GM23338 (cell line): Measurements from ENCODE around the gene BACH1. TPM values are rescaled to one million over a fixed set of nuclear protein-coding genes. Genes with fewer than 3 reads are reported as not detected.

ENCODE experiments used
- ATAC-seq: fragments of 200-7000 bp; cut with Tn5 transposase; 3 replicates; pipeline ENCODE4 v1.9.1; 2020
- DNase-seq: peaks from one replicate; pipeline ENCODE4 v3.0.0-alpha.2; 2015; ENCODE audit warnings: low spot score
- H2AFZ ChIP-seq: fragments of 200-600 bp; sonication (generic); 2 replicates; pipeline ENCODE4 v1.8.0; 2016; ENCODE audit warnings: antibody characterized with exemption, mild to moderate bottlenecking, moderate library complexity
- H3F3A ChIP-seq: fragments of 200-600 bp; sonication (generic); replicated peaks from 2 replicates; pipeline ENCODE4 v1.8.0; 2017; ENCODE audit warnings: antibody characterized with exemption, mixed run types, low read depth
- H3K27ac ChIP-seq: fragments of 200-600 bp; sonication (generic); 2 replicates; pipeline ENCODE4 v1.6.1; 2016; ENCODE audit warnings: low read depth
- H3K27me3 ChIP-seq: fragments of 200-600 bp; sonication (generic); 2 replicates; pipeline ENCODE4 v1.8.0; 2016; ENCODE audit warnings: mild to moderate bottlenecking, mixed run types, moderate library complexity; ENCODE audit not compliant: insufficient read depth
- H3K36me3 ChIP-seq: fragments of 200-600 bp; sonication (generic); 2 replicates; pipeline ENCODE4 v1.8.0; 2016; ENCODE audit warnings: mild to moderate bottlenecking; ENCODE audit not compliant: insufficient read depth
- H3K4me1 ChIP-seq: fragments of 200-600 bp; sonication (generic); 2 replicates; pipeline ENCODE4 v1.8.0; 2016; ENCODE audit warnings: mild to moderate bottlenecking, moderate library complexity; ENCODE audit not compliant: insufficient read depth
- H3K4me2 ChIP-seq: fragments of 200-600 bp; sonication (generic); 2 replicates; pipeline ENCODE4 v1.7.1; 2017; ENCODE audit warnings: mixed run types
- H3K4me3 ChIP-seq: fragments of 200-600 bp; sonication (generic); 2 replicates; pipeline ENCODE4 v1.6.1; 2016; ENCODE audit warnings: mixed run types
- H3K79me2 ChIP-seq: fragments of 200-600 bp; sonication (generic); replicated peaks from 2 replicates; pipeline ENCODE4 v1.8.0; 2017; ENCODE audit warnings: mild to moderate bottlenecking; ENCODE audit not compliant: insufficient read depth
- H3K9me2 ChIP-seq: fragments of 200-600 bp; sonication (generic); 2 replicates; pipeline ENCODE4 v1.8.0; 2017; ENCODE audit not compliant: insufficient read depth
- H4K20me1 ChIP-seq: fragments of 200-600 bp; sonication (generic); replicated peaks from 2 replicates; pipeline ENCODE4 v1.8.0; 2017; ENCODE audit warnings: mild to moderate bottlenecking; ENCODE audit not compliant: insufficient read depth
- H3K27ac Mint-ChIP-seq: 2 replicates; pipeline ENCODE4 v1.8.0; 2020; ENCODE audit warnings: inconsistent platforms, mild to moderate bottlenecking, moderate library complexity, mixed read lengths
- H3K27me3 Mint-ChIP-seq: 3 replicates; pipeline ENCODE4 v1.8.0; 2022; ENCODE audit warnings: low read depth, mild to moderate bottlenecking, moderate library complexity, mixed read lengths, inconsistent platforms; ENCODE audit not compliant: insufficient read depth, poor library complexity
- H3K36me3 Mint-ChIP-seq: 3 replicates; pipeline ENCODE4 v1.8.0; 2021; ENCODE audit warnings: low read depth, mild to moderate bottlenecking, inconsistent platforms, moderate library complexity, mixed read lengths
- H3K4me1 Mint-ChIP-seq: 3 replicates; pipeline ENCODE4 v1.8.0; 2020; ENCODE audit warnings: mild to moderate bottlenecking, inconsistent platforms, mixed read lengths
- H3K4me3 Mint-ChIP-seq: 3 replicates; pipeline ENCODE4 v1.8.0; 2021; ENCODE audit warnings: moderate library complexity, mild to moderate bottlenecking, inconsistent platforms, mixed read lengths
- H3K9me3 Mint-ChIP-seq: 3 replicates; pipeline ENCODE4 v1.8.0; 2020; ENCODE audit warnings: moderate library complexity, mild to moderate bottlenecking, inconsistent platforms, mixed read lengths
- CREB1 ChIP-seq: fragments of 250-450 bp; sonication (Bioruptor Pico); IDR thresholded peaks from 2 replicates; pipeline ENCODE4 v1.5.0; 2020; ENCODE audit warnings: low read depth, mild to moderate bottlenecking, moderate library complexity
- CTCF ChIP-seq, 2 experiments: fragments of 200-600 bp in 1 of 2; sonication (generic) in 1 of 2; conservative IDR thresholded peaks; 2 replicates each; pipeline versions ENCODE4 v1.5.1 to v1.6.1; 2016 to 2017; ENCODE audit warnings: antibody characterized with exemption in 2 of 2, low read depth in 2 of 2, mild to moderate bottlenecking in 2 of 2, moderate library complexity in 1 of 2
- ETS1 ChIP-seq: IDR thresholded peaks from 2 replicates; pipeline ENCODE4 v1.6.1; 2016; ENCODE audit warnings: antibody characterized with exemption
- EZH2 ChIP-seq: fragments of 200-600 bp; sonication (generic); IDR thresholded peaks from one replicate; pipeline ENCODE4 v1.8.0; 2017; ENCODE audit warnings: antibody characterized with exemption, mild to moderate bottlenecking, low read depth; ENCODE audit not compliant: unreplicated experiment
- EZH2phosphoT487 ChIP-seq: fragments of 200-600 bp; sonication (generic); IDR thresholded peaks from one replicate; pipeline ENCODE4 v1.8.1; 2018; ENCODE audit warnings: antibody characterized with exemption; ENCODE audit not compliant: unreplicated experiment
- JUNB ChIP-seq: IDR thresholded peaks from one replicate; pipeline ENCODE4 v1.6.1; 2016; ENCODE audit warnings: antibody characterized with exemption; ENCODE audit not compliant: unreplicated experiment
- NANOG ChIP-seq: IDR thresholded peaks from 2 replicates; pipeline ENCODE4 v1.6.1; 2016; ENCODE audit warnings: antibody characterized with exemption, borderline replicate concordance
- POLR2AphosphoS5 ChIP-seq: IDR thresholded peaks from 2 replicates; pipeline ENCODE4 v1.6.1; 2016; ENCODE audit warnings: antibody characterized with exemption, low read depth
- STAT1 ChIP-seq: IDR thresholded peaks from one replicate; pipeline ENCODE4 v1.6.1; 2016; ENCODE audit warnings: antibody characterized with exemption; ENCODE audit not compliant: unreplicated experiment
- ZNF114 ChIP-seq: fragments of 250-450 bp; sonication (Bioruptor Pico); IDR thresholded peaks from 2 replicates; pipeline ENCODE4 v1.5.0; 2020; ENCODE audit warnings: mild to moderate bottlenecking, moderate library complexity
- ZNF331 ChIP-seq: fragments of 250-450 bp; sonication (Bioruptor Pico); IDR thresholded peaks from 2 replicates; pipeline ENCODE4 v1.5.0; 2020; ENCODE audit warnings: low read depth, mild to moderate bottlenecking, moderate library complexity
- polyA plus RNA-seq: library from polyadenylated mRNA; unstranded; fragments of >200 nt; fragmentation: Nextera tagmentation; extraction: Ambion mirVana; gene quantifications from 2 replicates; pipeline ENCODE4 v1.2.1, GENCODE V29; 2016
- total RNA-seq: library from RNA; depleted of rRNA; stranded (reverse); fragments of >200 nt; shearing (Covaris generic); gene quantifications from 2 replicates; pipeline ENCODE4 v1.2.3, GENCODE V29; 2014
- TF ChIP-seq, protein P1 (sequence below): IDR thresholded peaks from one replicate; pipeline ENCODE4 v1.6.1; 2018; ENCODE audit warnings: antibody characterized with exemption; ENCODE audit not compliant: unreplicated experiment
- TF ChIP-seq, protein P2 (sequence below): fragments of 250-450 bp; sonication (Bioruptor Pico); IDR thresholded peaks from 2 replicates; pipeline ENCODE4 v1.5.0; 2020; ENCODE audit warnings: mild to moderate bottlenecking, moderate library complexity

The BACH1 gene
- total and polyA plus RNA-seq, 2 experiments from 2014 or later, result 18.9 to 41.2 TPM

- TF ChIP-seq, protein P1, sequence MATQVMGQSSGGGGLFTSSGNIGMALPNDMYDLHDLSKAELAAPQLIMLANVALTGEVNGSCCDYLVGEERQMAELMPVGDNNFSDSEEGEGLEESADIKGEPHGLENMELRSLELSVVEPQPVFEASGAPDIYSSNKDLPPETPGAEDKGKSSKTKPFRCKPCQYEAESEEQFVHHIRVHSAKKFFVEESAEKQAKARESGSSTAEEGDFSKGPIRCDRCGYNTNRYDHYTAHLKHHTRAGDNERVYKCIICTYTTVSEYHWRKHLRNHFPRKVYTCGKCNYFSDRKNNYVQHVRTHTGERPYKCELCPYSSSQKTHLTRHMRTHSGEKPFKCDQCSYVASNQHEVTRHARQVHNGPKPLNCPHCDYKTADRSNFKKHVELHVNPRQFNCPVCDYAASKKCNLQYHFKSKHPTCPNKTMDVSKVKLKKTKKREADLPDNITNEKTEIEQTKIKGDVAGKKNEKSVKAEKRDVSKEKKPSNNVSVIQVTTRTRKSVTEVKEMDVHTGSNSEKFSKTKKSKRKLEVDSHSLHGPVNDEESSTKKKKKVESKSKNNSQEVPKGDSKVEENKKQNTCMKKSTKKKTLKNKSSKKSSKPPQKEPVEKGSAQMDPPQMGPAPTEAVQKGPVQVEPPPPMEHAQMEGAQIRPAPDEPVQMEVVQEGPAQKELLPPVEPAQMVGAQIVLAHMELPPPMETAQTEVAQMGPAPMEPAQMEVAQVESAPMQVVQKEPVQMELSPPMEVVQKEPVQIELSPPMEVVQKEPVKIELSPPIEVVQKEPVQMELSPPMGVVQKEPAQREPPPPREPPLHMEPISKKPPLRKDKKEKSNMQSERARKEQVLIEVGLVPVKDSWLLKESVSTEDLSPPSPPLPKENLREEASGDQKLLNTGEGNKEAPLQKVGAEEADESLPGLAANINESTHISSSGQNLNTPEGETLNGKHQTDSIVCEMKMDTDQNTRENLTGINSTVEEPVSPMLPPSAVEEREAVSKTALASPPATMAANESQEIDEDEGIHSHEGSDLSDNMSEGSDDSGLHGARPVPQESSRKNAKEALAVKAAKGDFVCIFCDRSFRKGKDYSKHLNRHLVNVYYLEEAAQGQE, result no peak
- TF ChIP-seq POLR2AphosphoS5, result no peak
Measured at GRCh38 chr21:29271927-29272333, 26.8 kb upstream of the BACH1 start (continued).

DNA sequence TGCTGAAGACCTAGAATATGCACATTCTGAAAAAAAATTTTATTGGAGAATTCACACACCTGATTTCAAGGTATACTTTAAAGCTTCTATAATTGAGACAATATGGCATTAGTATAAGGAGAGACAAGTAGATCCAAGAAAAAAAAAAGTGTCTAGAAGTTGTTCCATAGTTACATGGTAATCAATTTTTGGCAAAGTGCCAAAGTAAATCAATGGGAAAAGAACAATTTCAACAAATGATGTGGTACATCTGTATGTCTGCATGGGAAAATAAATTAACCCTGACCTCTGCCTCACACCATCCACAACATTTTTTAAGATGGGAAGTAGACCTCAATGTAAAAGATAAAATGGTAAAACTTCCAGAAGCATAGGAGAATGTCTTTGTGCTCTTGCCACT is 21.3 kb upstream of the BACH1 start:
- Histone ChIP-seq H3K27me3 (no peaks in the 10 kb centered on the region), H3K79me2 (no peaks in the 10 kb centered on the region), H3F3A (no peaks in the 10 kb centered on the region), H3K36me3 (no peaks in the 10 kb centered on the region), H2AFZ (no peak overlapping the region), H3K9me2 (no peaks in the 10 kb centered on the region), H3K4me1 (no peaks in the 10 kb centered on the region), H3K4me2 (no peak overlapping the region), H3K4me3 (no peak overlapping the region), H4K20me1 (no peaks in the 10 kb centered on the region), H3K27ac (no peak overlapping the region)
- no peaks in the 10 kb centered on the region for H3K27me3 Mint-ChIP-seq
- H3K4me3 Mint-ChIP-seq, result no peak overlapping the region
- H3K9me3 Mint-ChIP-seq, result no peaks in the 10 kb centered on the region
- no peak overlapping the region for H3K27ac Mint-ChIP-seq
- peaks cover 2% of the 10 kb centered on the region; the same call in 2 of the 3 replicates for H3K4me1 Mint-ChIP-seq
- no peaks in the 10 kb centered on the region for H3K36me3 Mint-ChIP-seq
- ATAC-seq (no peak), DNase-seq (no peak)
- TF ChIP-seq EZH2 (no peak), EZH2phosphoT487 (no peak), STAT1 (no peak), POLR2AphosphoS5 (no peak), ZNF114 (CRISPR knock-in tag) (no peak), JUNB (no peak), CTCF (conservative IDR thresholded peaks at IDR 0.05; ENCODE audit: low read depth in 2 of 2) (no peak), ETS1 (no peak), CREB1 (CRISPR knock-in tag) (no peak), NANOG (no peak), ZNF331 (CRISPR knock-in tag) (no peak)
- TF ChIP-seq, protein P2, sequence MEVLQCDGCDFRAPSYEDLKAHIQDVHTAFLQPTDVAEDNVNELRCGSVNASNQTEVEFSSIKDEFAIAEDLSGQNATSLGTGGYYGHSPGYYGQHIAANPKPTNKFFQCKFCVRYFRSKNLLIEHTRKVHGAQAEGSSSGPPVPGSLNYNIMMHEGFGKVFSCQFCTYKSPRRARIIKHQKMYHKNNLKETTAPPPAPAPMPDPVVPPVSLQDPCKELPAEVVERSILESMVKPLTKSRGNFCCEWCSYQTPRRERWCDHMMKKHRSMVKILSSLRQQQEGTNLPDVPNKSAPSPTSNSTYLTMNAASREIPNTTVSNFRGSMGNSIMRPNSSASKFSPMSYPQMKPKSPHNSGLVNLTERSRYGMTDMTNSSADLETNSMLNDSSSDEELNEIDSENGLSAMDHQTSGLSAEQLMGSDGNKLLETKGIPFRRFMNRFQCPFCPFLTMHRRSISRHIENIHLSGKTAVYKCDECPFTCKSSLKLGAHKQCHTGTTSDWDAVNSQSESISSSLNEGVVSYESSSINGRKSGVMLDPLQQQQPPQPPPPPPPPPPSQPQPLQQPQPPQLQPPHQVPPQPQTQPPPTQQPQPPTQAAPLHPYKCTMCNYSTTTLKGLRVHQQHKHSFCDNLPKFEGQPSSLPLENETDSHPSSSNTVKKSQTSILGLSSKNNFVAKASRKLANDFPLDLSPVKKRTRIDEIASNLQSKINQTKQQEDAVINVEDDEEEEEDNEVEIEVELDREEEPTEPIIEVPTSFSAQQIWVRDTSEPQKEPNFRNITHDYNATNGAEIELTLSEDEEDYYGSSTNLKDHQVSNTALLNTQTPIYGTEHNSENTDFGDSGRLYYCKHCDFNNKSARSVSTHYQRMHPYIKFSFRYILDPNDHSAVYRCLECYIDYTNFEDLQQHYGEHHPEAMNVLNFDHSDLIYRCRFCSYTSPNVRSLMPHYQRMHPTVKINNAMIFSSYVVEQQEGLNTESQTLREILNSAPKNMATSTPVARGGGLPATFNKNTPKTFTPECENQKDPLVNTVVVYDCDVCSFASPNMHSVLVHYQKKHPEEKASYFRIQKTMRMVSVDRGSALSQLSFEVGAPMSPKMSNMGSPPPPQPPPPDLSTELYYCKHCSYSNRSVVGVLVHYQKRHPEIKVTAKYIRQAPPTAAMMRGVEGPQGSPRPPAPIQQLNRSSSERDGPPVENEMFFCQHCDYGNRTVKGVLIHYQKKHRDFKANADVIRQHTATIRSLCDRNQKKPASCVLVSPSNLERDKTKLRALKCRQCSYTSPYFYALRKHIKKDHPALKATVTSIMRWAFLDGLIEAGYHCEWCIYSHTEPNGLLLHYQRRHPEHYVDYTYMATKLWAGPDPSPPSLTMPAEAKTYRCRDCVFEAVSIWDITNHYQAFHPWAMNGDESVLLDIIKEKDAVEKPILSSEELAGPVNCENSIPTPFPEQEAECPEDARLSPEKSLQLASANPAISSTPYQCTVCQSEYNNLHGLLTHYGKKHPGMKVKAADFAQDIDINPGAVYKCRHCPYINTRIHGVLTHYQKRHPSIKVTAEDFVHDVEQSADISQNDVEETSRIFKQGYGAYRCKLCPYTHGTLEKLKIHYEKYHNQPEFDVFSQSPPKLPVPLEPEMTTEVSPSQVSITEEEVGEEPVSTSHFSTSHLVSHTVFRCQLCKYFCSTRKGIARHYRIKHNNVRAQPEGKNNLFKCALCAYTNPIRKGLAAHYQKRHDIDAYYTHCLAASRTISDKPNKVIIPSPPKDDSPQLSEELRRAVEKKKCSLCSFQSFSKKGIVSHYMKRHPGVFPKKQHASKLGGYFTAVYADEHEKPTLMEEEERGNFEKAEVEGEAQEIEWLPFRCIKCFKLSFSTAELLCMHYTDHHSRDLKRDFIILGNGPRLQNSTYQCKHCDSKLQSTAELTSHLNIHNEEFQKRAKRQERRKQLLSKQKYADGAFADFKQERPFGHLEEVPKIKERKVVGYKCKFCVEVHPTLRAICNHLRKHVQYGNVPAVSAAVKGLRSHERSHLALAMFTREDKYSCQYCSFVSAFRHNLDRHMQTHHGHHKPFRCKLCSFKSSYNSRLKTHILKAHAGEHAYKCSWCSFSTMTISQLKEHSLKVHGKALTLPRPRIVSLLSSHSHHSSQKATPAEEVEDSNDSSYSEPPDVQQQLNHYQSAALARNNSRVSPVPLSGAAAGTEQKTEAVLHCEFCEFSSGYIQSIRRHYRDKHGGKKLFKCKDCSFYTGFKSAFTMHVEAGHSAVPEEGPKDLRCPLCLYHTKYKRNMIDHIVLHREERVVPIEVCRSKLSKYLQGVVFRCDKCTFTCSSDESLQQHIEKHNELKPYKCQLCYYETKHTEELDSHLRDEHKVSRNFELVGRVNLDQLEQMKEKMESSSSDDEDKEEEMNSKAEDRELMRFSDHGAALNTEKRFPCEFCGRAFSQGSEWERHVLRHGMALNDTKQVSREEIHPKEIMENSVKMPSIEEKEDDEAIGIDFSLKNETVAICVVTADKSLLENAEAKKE, result no peak
